GOT3 (cell line): Measurements from ENCODE around the gene ZNF3.
A peak's percentile ranks its signal among the peaks of the same experiment; 100 is the strongest.
"Not testable (repeated sequence)": the region's sequence is repeated elsewhere in the genome, so short reads cannot be mapped to it uniquely, and the experiment has no call there.

Experiments used
- DNase-seq: peaks from one replicate; lab custom pipeline; 2025; ENCODE audit warnings: mixed read lengths; lab: John Stamatoyannopoulos, UW

The ZNF3 gene

DNA sequence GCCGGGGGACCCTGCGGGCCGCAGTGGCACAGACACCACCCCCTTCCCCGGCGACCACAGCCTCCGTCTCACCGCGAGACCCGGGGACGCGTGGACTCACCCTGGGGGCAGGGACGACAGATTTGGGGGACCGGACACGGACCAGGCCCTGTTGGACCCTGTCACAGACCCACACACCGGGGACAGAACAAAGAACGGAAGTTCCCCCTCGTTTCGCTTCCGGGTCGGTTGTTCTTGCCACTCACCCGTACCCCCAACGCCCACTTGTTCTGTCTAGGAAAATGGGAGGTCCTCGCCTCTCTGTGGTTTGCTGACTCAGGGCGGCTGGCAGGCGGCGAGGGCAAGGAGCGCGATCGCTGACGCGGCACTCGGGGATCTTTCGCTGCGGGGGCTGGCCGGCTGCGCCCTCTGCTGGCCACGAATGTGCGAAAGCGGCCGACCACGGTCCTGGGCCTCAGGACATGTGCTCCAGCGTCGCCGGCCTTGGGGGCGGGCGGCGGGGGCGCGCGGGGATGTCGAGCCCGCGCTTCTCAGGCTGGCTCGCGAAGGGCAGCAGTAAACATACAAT is at the start of gene ZNF3:
ZNF3 (minus strand) TSS at position 189 of the 568 bp plus-strand sequence. CDS start 4,366 bp downstream, outside the sequence.
- peak; percentile 92 for DNase-seq

DNA sequence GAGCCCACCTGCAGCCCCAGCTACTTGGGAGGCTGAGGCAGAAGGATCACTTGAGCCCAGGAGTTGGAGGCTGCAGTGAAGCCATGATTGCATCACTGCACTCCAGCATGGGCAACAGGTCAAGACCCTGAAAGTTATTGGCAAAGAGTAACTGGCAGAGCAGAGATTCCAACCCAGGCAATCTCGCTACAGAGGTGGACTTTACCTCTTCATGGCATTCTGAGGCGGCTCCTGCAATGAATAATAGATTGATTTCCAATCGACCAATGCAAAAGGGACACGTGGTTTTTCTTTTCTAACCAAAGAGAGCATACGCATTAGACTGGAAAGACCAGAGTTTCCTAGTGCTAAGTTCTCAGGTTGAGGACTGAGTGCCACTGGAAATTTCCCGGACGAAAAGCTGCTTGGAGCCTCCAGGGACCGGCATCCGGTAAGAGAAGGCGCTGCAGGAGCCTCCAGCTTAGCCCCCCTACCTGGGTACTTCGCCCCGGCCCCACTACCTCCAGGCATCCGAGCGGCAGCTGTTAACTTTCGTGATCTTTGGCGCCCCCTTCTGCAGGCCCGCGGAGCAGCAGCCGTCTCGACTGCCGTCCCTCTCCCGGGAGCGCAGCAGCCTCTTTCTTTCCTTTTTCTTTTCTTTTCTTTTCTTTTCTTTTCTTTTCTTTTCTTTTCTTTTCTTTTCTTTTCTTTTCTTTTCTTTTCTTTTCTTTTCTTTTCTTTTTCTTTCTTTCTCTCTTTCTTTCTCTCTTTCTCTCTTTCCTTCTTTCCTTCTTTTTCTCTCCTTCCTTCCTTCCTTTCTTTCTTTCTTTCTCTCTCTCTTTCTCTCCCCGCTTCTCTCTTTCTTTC is 49.3 kb upstream of the ZNF3 start:
- peak; percentile 15 for DNase-seq

DNA sequence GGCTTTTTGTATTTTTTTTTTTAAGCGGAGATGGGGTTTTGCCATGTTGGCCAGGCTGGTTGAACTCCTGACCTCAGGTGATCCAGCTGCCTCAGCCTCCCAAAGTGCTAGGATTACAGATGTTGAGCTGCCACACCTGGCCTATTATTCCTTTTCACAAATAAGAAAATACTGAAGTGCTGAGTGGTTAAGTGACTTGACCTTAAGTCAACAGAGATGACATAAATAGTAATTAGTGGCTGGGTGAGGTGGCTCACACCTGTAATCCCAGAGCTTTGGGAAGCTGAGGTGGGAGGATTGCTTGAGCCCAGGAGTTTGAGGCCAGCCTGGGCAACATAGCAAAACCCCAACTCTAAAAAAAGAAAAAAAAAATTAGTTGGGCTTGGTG is 48.7 kb upstream of the ZNF3 start:
- not testable (repeated sequence) for DNase-seq

DNA sequence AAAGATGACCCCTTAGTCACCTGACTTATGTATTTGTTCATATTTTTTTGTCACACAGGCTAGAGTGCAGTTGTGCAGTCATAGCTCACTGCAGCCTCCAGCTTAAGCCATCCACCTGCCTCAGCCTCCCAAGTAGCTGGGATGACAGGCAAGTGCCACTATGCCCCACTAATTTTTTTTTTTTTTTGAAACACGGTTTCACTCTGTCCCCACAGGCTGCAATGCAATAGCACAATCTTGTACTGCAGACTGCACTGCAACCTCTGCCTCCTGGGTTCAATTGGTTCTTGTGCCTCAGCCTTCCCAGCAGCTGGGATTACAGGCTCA is 47.1 kb upstream of the ZNF3 start:
- DNase-seq = no peak

DNA sequence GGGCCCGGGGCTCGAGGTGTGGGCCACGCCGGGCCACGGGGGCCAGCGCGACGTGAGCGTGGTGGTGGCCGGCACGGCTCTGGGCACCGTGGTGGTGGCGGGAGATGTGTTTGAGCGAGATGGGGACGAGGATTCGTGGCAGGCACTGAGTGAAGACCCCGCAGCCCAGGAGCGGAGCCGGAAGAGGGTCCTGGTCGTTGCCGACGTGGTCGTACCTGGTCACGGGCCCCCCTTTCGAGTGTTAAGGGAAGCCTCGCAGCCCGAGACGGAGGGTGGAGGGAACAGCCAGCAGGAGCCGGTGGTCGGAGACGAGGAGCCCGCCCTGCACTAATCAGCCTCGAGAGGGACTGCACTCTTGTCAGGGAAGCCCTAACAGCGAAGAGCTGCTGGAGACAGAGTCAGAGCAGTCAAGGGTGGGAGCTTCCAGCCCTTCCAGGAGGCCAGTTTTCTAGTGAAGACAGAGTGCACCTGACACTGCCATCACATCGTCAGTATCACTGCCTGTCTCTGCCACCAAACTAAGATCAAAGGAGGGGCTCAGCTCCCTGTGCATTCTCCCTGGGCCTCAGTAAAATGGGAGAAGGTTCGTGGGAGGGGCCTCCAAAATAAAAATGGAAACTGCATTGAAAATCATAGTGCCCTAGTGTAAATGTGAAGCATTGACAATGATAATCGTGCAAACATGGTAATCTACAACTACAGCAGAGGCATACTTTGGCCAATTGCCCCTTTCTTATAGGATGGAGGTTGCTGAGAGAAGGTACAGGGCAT is 46.5 kb upstream of the ZNF3 start:
- DNase-seq = no peak

DNA sequence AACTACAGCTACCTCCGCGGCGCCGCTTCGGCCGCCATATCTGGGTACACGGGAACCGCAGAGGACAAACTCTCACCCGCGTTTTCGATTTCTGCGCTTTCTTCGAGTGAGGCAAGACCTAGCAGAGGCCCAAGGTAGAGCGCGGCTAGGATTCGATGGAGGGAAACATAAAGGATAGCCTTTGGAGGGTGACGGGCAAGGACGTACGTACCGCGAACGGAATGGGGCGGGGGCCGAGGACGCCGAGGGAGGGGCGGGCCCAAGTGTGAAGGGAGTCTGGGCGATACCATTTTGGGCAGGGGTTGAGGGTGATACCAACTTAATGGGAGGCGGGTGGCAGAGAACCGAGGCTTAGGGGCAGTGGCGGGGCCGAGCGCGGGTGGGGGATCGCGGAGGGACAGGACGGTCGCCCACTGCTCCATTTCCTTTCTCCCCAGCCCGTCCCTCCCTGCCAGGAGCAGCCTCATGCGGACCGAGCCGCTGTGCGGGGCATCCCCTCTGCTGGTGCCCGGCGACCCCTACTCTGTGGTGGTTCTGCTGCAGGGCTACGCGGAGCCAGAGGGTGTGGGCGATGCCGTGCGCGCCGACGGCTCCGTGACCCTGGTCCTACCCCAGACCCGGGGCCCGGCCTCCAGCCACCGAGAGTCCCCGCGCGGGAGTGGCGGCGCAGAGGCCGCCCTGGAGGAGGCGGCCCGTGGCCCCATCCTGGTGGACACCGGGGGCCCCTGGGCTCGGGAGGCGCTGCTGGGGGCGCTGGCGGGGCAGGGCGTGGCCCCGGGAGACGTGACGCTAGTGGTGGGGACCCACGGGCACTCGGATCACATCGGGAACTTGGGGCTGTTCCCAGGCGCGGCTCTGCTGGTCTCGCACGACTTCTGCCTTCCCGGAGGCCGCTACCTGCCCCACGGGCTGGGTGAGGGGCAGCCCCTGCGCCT is 45.7 kb upstream of the ZNF3 start, which contains the start of gene MBLAC1:
MBLAC1 (plus strand) TSS at position 37 of the 935 bp plus-strand sequence; CDS start at position 466, 429 bp downstream.
- DNase-seq = peak; percentile 59

DNA sequence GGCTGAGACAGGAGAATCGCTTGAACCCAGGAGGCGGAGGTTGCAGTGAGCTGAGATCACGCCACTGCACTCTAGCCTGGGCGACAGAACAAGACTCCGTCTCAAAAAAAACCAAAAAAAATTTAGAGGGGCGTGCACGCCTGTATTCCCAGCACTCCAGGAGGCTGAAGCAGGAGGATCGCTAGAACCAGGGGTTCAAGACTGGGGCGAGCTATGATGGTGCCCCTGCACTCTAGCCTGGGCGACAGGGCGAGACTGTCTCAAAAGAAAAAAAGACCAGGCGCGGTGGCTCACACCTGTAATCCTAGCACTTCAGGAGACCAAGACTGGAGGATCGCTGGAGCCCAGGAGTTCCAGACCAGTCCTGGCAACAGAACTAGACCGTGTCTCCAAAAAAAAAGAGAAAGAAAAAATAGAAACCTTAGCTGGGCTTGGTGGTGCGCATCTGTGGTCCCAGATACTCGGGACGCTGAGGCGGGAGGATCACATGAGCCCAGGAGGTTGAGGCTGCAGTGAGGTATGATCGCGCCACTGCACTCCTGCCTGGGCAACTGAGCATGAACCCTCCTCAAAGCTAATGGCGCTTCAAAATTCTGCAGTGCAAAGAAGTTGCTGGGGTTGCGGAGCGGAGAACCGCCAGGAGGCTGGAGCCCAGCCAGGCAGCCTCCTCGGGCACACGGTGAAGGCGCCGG is 44.9 kb upstream of the ZNF3 start:
- DNase-seq = no peak

DNA sequence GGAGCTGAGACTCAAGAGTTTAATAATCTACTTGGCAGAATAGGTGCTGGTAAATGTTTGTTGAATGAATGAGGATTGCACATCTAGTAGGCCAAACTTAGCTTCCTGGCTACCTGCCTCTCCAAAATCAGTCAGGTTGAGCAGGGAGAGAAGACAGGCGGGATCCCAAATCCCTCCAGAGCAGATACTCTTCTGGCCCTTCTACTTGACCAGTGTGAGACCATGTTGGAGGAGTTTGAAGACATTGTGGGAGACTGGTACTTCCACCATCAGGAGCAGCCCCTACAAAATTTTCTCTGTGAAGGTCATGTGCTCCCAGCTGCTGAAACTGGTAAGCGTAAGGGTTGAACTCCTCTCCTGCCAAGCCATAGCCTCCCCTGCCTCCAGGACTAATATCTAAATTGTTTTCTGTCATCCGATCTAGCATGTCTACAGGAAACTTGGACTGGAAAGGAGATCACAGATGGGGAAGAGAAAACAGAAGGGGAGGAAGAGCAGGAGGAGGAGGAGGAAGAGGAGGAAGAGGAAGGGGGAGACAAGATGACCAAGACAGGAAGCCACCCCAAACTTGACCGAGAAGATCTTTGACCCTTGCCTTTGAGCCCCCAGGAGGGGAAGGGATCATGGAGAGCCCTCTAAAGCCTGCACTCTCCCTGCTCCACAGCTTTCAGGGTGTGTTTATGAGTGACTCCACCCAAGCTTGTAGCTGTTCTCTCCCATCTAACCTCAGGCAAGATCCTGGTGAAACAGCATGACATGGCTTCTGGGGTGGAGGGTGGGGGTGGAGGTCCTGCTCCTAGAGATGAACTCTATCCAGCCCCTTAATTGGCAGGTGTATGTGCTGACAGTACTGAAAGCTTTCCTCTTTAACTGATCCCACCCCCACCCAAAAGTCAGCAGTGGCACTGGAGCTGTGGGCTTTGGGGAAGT is 43.0 kb upstream of the ZNF3 start:
- no peak for DNase-seq

DNA sequence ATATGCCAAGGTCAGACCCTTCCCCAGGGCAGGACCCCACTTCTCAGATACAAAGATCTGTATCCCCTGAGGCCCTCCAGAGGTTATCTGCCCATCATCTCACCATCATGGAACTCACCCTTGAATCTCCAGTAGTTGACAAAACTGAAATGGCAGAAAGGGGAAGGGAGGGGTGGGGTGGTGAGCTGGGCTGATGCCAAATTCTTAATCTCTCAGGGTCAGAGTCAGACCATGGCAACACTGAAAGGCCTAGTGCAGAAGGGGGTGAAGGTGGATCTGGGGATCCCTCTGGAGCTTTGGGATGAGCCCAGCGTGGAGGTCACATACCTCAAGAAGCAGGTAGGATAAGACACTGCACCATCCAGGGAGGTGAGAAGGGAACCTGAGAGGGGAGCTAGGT is 41.0 kb upstream of the ZNF3 start:
- no peak for DNase-seq

DNA sequence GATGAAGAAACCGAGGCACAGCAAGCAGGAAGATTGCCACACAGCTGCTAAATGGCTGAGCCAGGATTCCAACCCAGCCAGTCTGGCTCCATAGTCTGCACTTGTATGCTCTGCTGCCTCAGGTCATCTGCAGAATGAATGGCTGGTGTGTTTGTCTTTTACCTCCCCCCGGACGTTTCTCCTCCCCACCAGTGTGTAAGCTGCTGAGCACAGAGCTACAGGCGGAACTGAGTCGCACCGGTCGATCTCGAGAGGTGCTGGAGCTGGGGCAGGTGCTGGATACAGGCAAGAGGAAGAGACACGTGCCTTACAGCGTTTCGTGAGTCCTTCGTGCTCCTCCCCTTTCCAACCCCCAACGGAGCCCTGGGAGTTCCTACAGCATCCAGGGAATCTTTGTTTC is 40.5 kb upstream of the ZNF3 start:
- DNase-seq = no peak

DNA sequence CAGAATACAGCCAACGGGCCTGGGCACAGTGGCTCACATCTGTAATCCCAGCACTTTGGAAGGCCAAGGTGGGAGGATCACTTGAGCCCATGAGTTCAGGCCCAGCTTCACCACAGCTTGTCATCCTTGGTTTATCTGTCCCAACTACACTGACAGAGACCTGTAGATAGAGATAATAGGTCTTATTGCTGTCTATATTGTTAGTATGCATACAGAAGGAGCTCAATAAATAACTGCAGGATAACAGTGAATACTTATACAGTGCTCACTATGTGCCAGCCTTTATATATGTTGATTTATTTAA is 39.2 kb upstream of the ZNF3 start:
- no peak for DNase-seq

DNA sequence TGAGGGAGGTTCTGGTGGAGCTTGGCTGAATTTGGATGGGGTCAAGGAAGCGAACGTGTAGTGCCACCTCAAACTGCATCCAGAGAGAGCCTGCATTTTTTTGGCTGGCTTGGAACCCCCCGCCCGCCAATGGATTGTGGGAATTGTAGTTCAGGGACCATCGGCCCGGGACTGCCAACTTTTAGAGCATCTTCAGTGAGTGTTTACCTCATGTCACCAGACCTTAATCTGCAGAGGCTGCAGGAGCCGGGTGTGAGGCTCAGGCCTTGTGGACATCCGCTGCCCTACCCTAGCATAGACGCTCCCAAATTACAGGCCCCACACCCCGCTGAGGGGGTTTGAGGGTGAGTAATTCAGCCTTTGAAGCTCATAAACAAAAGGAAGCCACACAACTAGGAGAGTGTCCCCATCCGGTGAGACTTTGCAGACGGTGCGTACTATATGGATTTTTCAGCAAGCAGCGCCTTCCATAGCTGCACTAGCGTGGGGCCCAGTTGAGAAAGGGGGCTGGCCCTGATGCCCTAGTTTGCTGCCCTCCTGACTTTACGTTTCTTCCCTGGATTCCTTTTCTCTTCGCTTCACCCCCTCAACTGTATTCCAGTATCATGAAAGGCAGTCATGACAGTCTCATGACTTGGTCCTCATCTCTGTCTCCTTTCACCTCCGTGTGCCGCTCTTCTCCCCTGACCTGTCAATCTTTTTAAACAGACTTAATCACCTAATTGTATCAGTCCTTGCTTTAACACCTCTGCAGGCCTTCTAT is 38.6 kb upstream of the ZNF3 start:
- peak; percentile 62 for DNase-seq

DNA sequence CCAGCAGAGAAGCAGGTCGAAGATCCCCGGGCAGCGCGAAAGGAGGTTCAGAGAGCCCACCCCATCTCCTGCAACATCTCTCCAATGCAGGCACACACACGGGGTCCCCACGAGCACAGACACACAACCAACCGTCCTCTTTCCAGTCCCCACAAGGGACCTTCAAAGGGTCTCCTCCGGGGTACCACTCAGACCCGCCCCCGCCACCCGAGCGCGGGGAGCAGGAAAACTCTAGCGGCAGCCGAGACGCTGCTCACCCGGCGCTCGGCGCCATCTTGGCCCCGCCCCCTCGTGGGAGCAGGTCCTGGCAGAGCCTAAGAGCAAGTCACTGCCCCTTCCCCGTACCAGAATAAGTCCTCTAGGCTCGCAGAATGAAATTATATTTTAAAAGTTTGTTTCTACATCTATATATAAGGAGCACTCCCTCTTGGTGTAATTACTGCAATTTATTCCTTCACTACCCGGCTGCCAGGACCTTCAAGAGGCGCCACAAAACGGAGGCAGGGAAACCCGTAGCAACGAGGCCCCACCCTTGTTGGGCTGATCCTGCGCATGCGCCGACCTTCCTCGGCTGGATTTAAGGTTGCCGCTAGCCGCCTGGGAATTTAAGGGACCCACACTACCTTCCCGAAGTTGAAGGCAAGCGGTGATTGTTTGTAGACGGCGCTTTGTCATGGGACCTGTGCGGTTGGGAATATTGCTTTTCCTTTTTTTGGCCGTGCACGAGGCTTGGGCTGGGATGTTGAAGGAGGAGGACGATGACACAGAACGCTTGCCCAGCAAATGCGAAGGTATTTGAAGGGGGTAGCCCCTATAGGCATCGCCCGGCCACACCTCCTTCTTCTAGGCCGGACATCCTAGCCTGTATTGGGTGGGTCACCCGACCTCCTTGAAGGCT is 37.8 kb upstream of the ZNF3 start, which contains the start of the genes CNPY4 and TAF6:
CNPY4 (plus strand) TSS at position 563 of the 898 bp plus-strand sequence; CDS start at position 674, 111 bp downstream.
TAF6 (minus strand) TSS at position 287 of the 898 bp plus-strand sequence. CDS start 5,149 bp downstream, outside the sequence.
- peak; percentile 72 for DNase-seq

DNA sequence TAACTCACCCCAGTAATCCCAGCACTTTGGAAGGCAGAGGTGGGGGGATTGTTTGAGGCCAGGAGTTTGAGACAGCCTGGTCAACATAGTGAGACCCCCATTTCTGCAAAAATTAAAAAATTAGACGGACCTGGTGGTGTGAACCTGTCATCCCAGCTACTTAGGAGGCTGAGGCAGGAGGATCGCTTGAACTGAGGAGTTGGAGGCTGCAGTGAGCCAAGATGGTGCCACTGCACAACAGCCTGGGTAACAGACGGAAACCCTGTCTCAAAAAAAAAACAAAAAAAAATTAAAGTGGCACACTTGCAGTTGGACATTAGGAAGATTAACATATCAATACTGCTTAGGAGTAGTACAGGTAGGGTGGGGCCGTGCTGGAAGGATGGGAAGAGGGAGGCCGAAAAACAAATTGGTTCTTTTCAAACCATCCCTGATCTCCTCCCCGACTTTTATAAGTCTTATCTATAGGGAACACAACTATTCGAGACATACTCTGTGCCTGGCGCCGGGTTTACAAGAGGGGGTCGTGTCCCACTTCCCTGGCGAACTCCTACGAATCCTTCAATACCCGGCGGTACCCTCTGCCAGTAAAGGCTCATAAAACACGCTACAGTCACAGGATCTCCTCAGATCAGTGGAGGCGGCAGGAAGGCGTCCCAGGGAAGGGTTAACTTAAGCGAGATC is 37.0 kb upstream of the ZNF3 start:
- no peak for DNase-seq

DNA sequence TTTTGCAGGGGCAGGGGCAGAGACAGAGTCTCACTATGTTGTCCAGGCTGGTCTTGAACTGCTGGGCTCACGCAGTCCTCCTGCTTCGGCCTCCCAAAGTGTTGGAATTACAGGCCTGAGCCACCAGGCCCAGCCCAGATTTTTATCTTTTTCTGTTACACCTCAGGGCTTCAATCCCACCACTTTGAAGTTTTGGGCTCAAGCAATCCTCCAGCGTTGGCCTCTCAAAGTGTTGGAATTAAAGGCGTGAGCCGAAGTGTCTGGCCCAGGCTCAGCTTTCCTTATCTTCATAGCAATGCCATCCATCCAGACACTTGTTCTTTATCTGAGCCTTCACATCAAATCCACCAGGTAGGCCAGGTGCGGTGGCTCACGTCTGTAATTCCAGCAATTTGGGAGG is 33.5 kb upstream of the ZNF3 start:
- no peak for DNase-seq

DNA sequence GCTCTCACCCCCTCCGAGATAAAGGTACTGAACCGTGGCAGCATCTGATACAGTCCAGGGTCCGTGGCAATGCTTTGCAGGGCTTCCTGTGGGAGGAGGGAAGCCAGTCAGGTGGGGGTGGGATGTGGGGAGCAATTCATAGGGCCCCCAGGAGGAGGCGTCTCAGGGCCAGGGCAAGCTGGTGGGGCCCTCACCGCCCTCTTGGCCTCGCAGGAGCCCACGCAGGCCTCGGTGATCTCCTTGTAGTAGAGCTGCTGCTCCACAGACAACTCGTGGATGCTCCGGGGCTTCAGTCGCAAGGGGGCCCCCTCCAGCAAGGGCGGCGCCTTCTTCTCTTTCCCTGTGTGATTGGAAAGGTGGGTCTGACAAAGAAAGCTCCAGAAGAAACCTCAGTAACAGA is 30.4 kb upstream of the ZNF3 start:
- no peak for DNase-seq

DNA sequence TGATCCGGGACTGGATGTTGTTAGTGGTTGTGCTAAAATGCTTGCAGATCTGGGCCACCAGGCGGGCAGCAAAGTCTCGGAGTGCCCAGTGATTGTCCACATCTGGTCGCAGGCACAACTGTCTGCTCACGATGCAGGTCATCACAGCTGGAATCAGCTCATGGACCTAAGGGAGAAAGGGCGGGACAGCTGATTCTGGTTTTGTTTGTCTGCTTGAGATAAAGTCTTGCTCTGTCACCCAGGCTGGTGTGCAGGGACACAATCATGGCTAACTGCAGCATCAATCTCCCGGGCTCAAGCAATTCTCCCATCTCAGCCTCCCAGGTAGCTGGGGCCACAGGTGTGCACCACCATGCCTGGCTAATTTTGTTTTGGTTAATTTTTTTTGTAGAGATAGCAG is 29.6 kb upstream of the ZNF3 start:
- no peak for DNase-seq
